ENCODE measurements around the gene PRAME.

The PRAME gene

DNA sequence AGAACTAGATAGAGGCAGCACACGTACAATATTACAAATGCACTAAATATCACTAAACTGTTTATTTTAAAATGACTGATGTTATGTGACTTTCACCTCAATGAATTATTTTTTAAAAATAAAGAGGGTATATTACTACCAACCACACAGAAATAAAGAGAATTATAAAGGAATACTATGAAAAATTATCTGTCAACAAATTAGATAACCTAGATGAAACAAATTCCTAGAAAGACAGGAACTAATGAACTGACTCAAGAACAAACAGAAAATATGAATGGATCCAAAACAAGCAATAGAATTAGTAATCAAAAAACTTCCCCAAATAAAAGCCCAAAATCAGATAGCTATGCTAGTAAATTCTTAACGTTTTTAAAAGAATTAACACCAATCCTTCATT lies 60.8 kb downstream of the PRAME start:
- no peak overlapping the region for H3K4me3 ChIP-seq (ENCODE audit: low read depth, low read length)
- no peaks in the 10 kb centered on the region for H3K9me3 ChIP-seq (ENCODE audit: control insufficient read depth, insufficient read depth, low read depth, low read length)
- peaks cover 17 to 43% of the 10 kb centered on the region in 2 experiments for H3K36me3 ChIP-seq (ENCODE audit: control insufficient read depth in 2 of 2, insufficient read depth in 1 of 2, low read length in 2 of 2)
- ChIA-PET POLR2A (no interaction called here), CTCF (interaction anchor here (0.9 to 2.0 kb wide), 4 partner anchors 9 to 33 kb away, joined by 3 to 7 read pairs (median 5); partner anchors contain the start of gene ZNF280B)
- no peaks in the 10 kb centered on the region for H3K4me1 ChIP-seq (ENCODE audit: control insufficient read depth, insufficient read depth, low read length)
- TF ChIP-seq ZNF157 (tag by site-specific recombination; IDR thresholded peaks at IDR 0.05) (no peak), BCL6B (tag by site-specific recombination; IDR thresholded peaks at IDR 0.05) (peak; percentile 82), ZNF148 (tag by site-specific recombination; IDR thresholded peaks at IDR 0.05; ENCODE audit: borderline replicate concordance) (no peak), KLF9 (tag by site-specific recombination; IDR thresholded peaks at IDR 0.05; ENCODE audit: low read depth) (no peak), ZFP37 (tag by site-specific recombination; IDR thresholded peaks at IDR 0.05) (no peak), YY2 (tag by site-specific recombination; IDR thresholded peaks at IDR 0.05) (no peak), ZBTB49 (tag by site-specific recombination; IDR thresholded peaks at IDR 0.05; ENCODE audit: low read depth) (no peak)
- no peak overlapping the region for H3K27ac ChIP-seq (ENCODE audit: extremely low read depth, low read depth, low read length)
